Thymus (tissue), 14 donors: ENCODE measurements around the gene ATAD3C. TPM values are rescaled to one million over a fixed set of nuclear protein-coding genes. Genes with fewer than 3 reads are reported as not detected.
"Not testable (repeated sequence)": the region's sequence is repeated elsewhere in the genome, so short reads cannot be mapped to it uniquely, and the experiment has no call there.

Source experiments
- DNase-seq, 9 donors: peaks; one replicate each; pipeline ENCODE4 v3.0.0-alpha.2; 2013; ENCODE audit warnings: low spot score in 9 of 9, low read depth in 6 of 9, missing footprints in 1 of 9
- H3K27ac ChIP-seq, 2 donors: one replicate each; pipeline ENCODE4 v1.5.1; 2013; ENCODE audit warnings: control low read depth in 1 of 2, low read depth in 1 of 2, low read length in 1 of 2, mild to moderate bottlenecking in 1 of 2, moderate library complexity in 1 of 2
- H3K27me3 ChIP-seq, 2 donors: one replicate each; pipeline ENCODE4 v1.5.1; 2013; ENCODE audit warnings: low read length in 1 of 2; ENCODE audit not compliant: control insufficient read depth in 2 of 2, insufficient read depth in 1 of 2
- H3K36me3 ChIP-seq, 2 donors: one replicate each; pipeline ENCODE4 v1.5.1; 2013; ENCODE audit warnings: low read length in 1 of 2, mild to moderate bottlenecking in 1 of 2, moderate library complexity in 1 of 2; ENCODE audit not compliant: control insufficient read depth in 2 of 2, insufficient read depth in 2 of 2
- H3K4me1 ChIP-seq, 2 donors: one replicate each; pipeline ENCODE4 v1.5.1; 2013; ENCODE audit warnings: low read length in 2 of 2; ENCODE audit not compliant: control insufficient read depth in 2 of 2, insufficient read depth in 2 of 2
- H3K4me3 ChIP-seq, 2 donors: one replicate each; pipeline ENCODE4 v1.5.1; 2013; ENCODE audit warnings: low read length in 2 of 2, control low read depth in 1 of 2, mild to moderate bottlenecking in 1 of 2
- H3K9me3 ChIP-seq, 2 donors: one replicate each; pipeline ENCODE4 v1.5.1; 2013; ENCODE audit warnings: low read length in 1 of 2, mild to moderate bottlenecking in 1 of 2; ENCODE audit not compliant: control insufficient read depth in 2 of 2, insufficient read depth in 1 of 2
- WGBS: extraction: QIAGEN DNeasy Blood & Tissue Kit; methylation state at CpG from one replicate; pipeline ENCODE4 v1.1.7; 2013; 5-methylcytosine and 5-hydroxymethylcytosine counted together
- long read RNA-seq, 10 donors: transcript quantifications; one replicate each; lab custom pipeline, GENCODE V29; 2026
- polyA plus RNA-seq: library from polyadenylated mRNA; stranded (reverse); fragments of 200-250 nt; gene quantifications from one replicate; pipeline ENCODE4 v1.2.3, GENCODE V29; 2013
- total RNA-seq: library from RNA; stranded (reverse); fragments of 120-200 nt; gene quantifications from one replicate; pipeline ENCODE4 v1.2.4, GENCODE V29; 2013
- donor health status: healthy.

ATAD3C gene, protein sequence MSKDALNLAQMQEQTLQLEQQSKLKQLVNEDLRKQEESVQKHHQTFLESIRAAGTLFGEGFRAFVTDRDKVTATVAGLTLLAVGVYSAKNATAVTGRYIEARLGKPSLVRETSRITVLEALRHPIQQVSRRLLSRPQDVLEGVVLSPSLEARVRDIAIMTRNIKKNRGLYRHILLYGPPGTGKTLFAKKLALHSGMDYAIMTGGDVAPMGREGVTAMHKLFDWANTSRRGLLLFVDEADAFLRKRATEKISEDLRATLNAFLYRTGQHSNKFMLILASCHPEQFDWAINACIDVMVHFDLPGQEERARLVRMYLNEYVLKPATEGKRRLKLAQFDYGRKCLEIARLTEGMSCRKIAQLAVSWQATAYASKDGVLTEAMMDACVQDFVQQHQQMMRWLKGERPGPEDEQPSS
- 0.24 TPM for total RNA-seq
- 2.8 TPM for polyA plus RNA-seq
- long read RNA-seq, donor 1 = 0 reads
- long read RNA-seq, donor 2 = 0 reads
- long read RNA-seq, donor 3, partial matches to known transcripts = 0 of 1 reads
- long read RNA-seq, donor 3, other reads (novel, unspliced or antisense) = 0 of 1 reads
- long read RNA-seq, donor 4 = 0 reads
- long read RNA-seq, donor 5, partial matches to known transcripts = 0 of 4 reads
- long read RNA-seq, donor 5, other reads (novel, unspliced or antisense) = 0 of 4 reads
- long read RNA-seq, donor 6, partial matches to known transcripts = 0 of 1 reads
- long read RNA-seq, donor 6, other reads (novel, unspliced or antisense) = 0 of 1 reads
- long read RNA-seq, donor 7, partial matches to known transcripts = 0 of 1 reads
- long read RNA-seq, donor 7, other reads (novel, unspliced or antisense) = 0 of 1 reads
- long read RNA-seq, donor 8 = 0 reads
- long read RNA-seq, donor 9 = 0 reads
- long read RNA-seq, donor 10 = 0 reads

GRCh38 chr1:1449099-1449739, at the start of gene ATAD3C:
Gene ATAD3C (plus strand): TSS chr1:1449689. CDS start chr1:1450684, 995 bp downstream.
- H3K27me3 ChIP-seq = peaks cover 0 to 7% of the 10 kb centered on the region in 2 donors
- no peak within 1 kb of the TSS for H3K27ac ChIP-seq
- H3K4me3 ChIP-seq = no peak within 1 kb of the TSS
- no peaks in the 10 kb centered on the region for H3K9me3 ChIP-seq
- no peaks in the 10 kb centered on the region for H3K36me3 ChIP-seq
- H3K4me1 ChIP-seq = no peaks in the 10 kb centered on the region
- 93% methylated on average over 6 of the region's 6 CpGs for WGBS
- no peak for DNase-seq

DNA sequence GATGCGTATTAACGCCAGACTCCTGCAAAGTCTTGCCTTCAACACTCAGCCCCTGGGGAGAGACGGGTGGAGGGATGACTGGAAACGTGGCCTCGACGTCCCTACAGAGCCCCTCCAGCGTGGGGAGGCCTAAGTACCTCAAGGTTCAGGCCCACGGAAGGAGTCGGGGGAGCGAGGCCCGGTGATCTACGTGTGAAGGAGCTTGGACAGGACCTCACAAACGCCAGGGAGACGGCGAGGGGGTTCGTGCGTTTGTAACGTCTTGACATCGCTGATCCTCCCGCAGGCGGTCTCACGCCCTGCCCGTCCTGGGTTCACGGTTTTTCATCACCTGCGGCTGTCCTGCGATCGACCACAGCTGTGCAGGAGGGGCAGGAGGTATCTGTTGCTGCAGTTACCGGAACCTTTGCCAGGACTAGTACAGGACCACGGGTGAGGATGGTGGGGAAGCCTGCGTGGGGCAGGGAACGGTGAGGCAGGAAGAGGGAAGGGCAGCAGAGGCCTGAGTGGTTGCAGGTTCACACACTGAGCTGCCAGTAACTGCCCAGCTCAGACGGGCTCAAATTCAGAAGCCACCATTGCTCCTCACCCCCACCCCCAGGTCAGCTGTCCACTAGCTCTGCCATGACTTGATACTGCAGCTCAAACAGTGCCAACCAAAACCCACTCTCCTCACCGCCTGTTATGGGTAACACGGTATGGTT, 49.5 kb upstream of the ATAD3C start:
- WGBS = 9% methylated on average over 34 of the region's 34 CpGs
- peaks cover 18 to 34% of the 10 kb centered on the region in 2 donors for H3K4me1 ChIP-seq
- H3K27me3 ChIP-seq = no peaks in the 10 kb centered on the region
- peaks cover 0 to 1% of the 10 kb centered on the region in 2 donors for H3K9me3 ChIP-seq
- peak overlapping the region; percentile 75 to 88 for H3K27ac ChIP-seq
- DNase-seq = no peak
- H3K36me3 ChIP-seq = peaks cover 60 to 65% of the 10 kb centered on the region in 2 donors
- H3K4me3 ChIP-seq = peak overlapping the region; percentile 97 to 99

DNA sequence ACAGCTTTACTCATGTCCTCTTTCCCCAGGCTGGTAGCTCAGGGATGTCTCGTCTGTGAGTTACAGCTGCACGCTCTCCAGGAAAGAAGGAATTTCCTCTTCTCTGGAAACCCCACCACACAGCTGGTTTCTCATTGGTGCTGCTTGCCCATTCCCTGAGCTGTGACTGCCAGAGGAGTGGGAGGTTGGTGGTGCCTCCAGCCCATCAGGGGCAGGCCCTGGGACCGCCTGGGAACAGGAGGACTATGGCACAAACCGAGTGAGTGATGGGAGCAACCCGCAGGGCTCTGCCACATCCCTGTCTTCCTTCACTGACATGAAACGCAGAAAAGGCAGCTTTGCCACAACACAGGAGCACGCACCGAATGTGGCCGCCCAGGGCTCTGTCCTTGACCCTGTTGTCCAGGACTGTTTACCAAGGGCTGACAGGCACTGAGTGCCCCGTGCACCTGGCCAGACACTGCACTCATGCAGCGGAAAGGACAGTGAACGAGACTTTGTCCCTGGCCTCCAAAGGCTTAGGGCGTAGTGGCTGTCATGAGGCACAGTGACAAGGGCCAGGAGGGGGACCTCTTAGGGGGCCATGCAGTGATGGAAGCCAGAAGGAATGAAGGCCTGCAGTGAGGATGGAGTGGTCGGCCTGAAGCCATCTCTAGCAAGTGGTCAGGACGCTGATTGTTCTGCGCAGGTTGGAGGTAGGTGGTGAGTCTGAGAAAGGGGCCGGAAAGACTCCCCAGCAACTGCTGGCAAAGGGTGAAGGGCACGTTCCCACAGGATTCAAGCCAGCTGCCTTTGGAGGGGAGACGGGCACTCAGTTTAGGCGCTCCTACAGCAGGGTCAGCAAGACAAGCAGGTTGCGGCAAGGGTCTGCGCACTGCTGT, 48.7 kb upstream of the ATAD3C start:
- Histone ChIP-seq H3K4me3 (peak overlapping the region; percentile 97 to 99), H3K4me1 (peaks cover 23 to 41% of the 10 kb centered on the region in 2 donors), H3K9me3 (peaks cover 0 to 1% of the 10 kb centered on the region in 2 donors), H3K36me3 (peaks cover 62 to 65% of the 10 kb centered on the region in 2 donors), H3K27me3 (no peaks in the 10 kb centered on the region), H3K27ac (peak overlapping the region in 1 of 2 donors; percentile 9)
- WGBS = 94% methylated on average over 22 of the region's 22 CpGs
- no peak for DNase-seq

DNA sequence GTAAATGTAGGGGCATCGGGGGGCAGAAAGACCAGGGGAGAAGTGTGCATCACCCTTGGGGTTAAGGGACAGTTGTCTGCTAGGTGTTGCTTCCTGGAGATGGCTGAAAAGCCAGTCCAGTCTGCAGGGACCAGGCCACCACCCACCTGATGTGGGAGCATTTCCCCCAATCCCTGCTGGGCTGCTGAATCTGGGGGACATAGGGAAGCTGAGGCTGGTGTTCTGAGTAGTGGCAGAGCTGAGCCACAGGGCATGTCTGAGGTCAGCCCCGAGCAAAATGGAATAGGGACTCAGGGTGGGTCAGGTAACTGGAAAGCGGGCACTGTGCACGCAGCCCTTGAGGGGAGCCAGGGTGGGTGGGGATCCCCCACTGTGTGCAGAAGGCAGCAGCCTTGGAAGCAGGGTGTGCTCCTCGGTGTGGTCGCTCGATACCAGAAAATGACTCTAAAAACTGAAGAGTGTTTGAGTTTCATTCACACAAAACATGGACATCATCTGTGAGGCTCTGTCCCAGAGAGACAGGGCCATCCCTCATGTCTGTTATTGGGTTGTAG, 48.0 kb upstream of the ATAD3C start:
- Histone ChIP-seq H3K9me3 (peaks cover 0 to 1% of the 10 kb centered on the region in 2 donors), H3K4me3 (no peak overlapping the region), H3K27ac (no peak overlapping the region), H3K4me1 (peaks cover 30 to 49% of the 10 kb centered on the region in 2 donors), H3K27me3 (no peaks in the 10 kb centered on the region), H3K36me3 (peaks cover 66 to 69% of the 10 kb centered on the region in 2 donors)
- no peak for DNase-seq
- 95% methylated on average over 7 of the region's 7 CpGs for WGBS

DNA sequence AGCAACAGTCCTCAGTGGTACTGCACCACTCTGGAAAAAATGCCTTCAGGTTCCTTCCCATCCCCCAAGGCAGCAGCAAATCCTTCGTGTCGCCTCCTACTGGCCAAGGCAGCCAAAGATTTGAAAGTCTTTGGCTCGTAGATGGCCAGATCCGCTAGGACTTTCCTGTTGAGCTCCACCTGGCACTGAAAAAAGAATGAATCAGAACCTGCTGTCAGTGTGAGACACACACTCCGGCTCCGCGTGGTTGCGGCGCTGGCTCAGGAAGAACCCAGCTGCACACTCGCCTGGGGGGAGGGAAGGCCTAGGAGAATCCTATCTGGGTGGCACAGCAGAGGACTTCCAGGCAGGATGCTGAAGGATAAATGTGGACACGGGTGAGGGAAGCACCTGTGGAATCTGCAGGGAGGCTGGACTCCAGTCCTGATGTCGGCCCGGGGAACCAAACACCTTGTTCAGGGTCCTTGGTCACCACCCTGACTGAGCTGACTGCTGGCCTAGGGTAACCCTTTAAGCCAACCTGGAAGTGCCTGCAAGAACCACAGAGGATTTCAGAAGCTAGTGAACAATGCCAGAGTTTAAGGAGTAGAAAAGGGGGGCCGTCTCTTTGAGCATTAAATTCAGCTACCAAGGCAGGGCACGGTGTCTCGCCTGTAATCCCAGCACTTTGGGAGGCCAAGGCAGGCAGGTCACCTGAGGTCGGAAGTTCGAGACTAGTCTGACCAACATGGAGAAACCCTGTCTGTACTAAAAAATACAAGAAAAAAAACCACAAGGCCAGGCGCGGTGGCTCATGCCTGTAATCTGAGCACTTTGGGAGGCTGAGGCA, 47.2 kb upstream of the ATAD3C start:
- Histone ChIP-seq H3K27ac (no peak overlapping the region), H3K9me3 (peaks cover 0 to 1% of the 10 kb centered on the region in 2 donors), H3K27me3 (no peaks in the 10 kb centered on the region), H3K4me3 (no peak overlapping the region), H3K36me3 (peaks cover 62 to 63% of the 10 kb centered on the region in 2 donors), H3K4me1 (peaks cover 30 to 46% of the 10 kb centered on the region in 2 donors)
- 95% methylated on average over 20 of the region's 20 CpGs for WGBS
- peak in 1 of 9 donors; percentile 27 for DNase-seq

GRCh38 chr1:1402901-1403392, 46.5 kb upstream of the ATAD3C start:
- Histone ChIP-seq H3K36me3 (peaks cover 55 to 56% of the 10 kb centered on the region in 2 donors), H3K4me1 (peaks cover 30 to 40% of the 10 kb centered on the region in 2 donors)
- DNase-seq, H3K27ac ChIP-seq, H3K27me3 ChIP-seq, H3K9me3 ChIP-seq, H3K4me3 ChIP-seq: not testable (repeated sequence)
- 94% methylated on average over 9 of the region's 9 CpGs for WGBS

GRCh38 chr1:1403653-1404052, 45.8 kb upstream of the ATAD3C start:
- Histone ChIP-seq H3K9me3 (peaks cover 0 to 1% of the 10 kb centered on the region in 2 donors), H3K4me3 (no peak overlapping the region), H3K27me3 (no peaks in the 10 kb centered on the region), H3K36me3 (peaks cover 52 to 55% of the 10 kb centered on the region in 2 donors), H3K4me1 (peaks cover 28 to 41% of the 10 kb centered on the region in 2 donors), H3K27ac (no peak overlapping the region)
- DNase-seq = no peak
- WGBS = 95% methylated on average over 7 of the region's 7 CpGs
